Activated T-cell treated with anti-CD3 and anti-CD28 coated beads for 24 hours (primary cell): ENCODE data around the gene TDO2.
"Not testable (repeated sequence)": the region's sequence is repeated elsewhere in the genome, so short reads cannot be mapped to it uniquely, and the experiment has no call there.

Experiments
- DNase-seq: peaks from one replicate; pipeline ENCODE4 v3.0.0-alpha.2; 2020; ENCODE audit warnings: low read depth

Gene TDO2

GRCh38 chr4:155907556-155907955 lies 4.1 kb downstream of the TDO2 start:
- DNase-seq: no peak

- no peak for DNase-seq
Observed at GRCh38 chr4:155908187-155909139, 5.0 kb downstream of the TDO2 start.

GRCh38 chr4:155909615-155910226 lies 6.2 kb downstream of the TDO2 start:
- no peak for DNase-seq

- DNase-seq: no peak
Observed at GRCh38 chr4:155911905-155912304, 8.4 kb downstream of the TDO2 start.

GRCh38 chr4:155914782-155915181 lies 11.3 kb downstream of the TDO2 start:
- no peak for DNase-seq

- DNase-seq: no peak
Observed at GRCh38 chr4:155921597-155921996, 18.1 kb downstream of the TDO2 start.

GRCh38 chr4:155924637-155925036 lies 21.1 kb downstream of the TDO2 start:
- DNase-seq: no peak

- no peak for DNase-seq
Observed at GRCh38 chr4:155929833-155930232, 26.3 kb downstream of the TDO2 start.

- DNase-seq: no peak
Observed at GRCh38 chr4:155930330-155930729, 26.8 kb downstream of the TDO2 start.

- DNase-seq: no peak
Observed at GRCh38 chr4:155931634-155932033, 28.1 kb downstream of the TDO2 start.

- not testable (repeated sequence) for DNase-seq
Observed at GRCh38 chr4:155934634-155935033, 31.1 kb downstream of the TDO2 start.

GRCh38 chr4:155935389-155935986 lies 32.0 kb downstream of the TDO2 start:
- no peak for DNase-seq

GRCh38 chr4:155941085-155941790 lies 37.7 kb downstream of the TDO2 start:
- no peak for DNase-seq

GRCh38 chr4:155941820-155942219 lies 38.3 kb downstream of the TDO2 start:
- no peak for DNase-seq

- DNase-seq: no peak
Observed at GRCh38 chr4:155943605-155944291, 40.3 kb downstream of the TDO2 start.

GRCh38 chr4:155944516-155944915 lies 41.0 kb downstream of the TDO2 start:
- no peak for DNase-seq

- no peak for DNase-seq
Observed at GRCh38 chr4:155946486-155946885, 43.0 kb downstream of the TDO2 start.

- no peak for DNase-seq
Observed at GRCh38 chr4:155948541-155948940, 45.0 kb downstream of the TDO2 start.

- no peak for DNase-seq
Observed at GRCh38 chr4:155950461-155950860, 47.0 kb downstream of the TDO2 start.

GRCh38 chr4:155952501-155952901 lies 49.0 kb downstream of the TDO2 start:
- DNase-seq: no peak
